ENCODE results near the gene P2RX6. TPM values are rescaled to one million over a fixed set of nuclear protein-coding genes. Genes with fewer than 3 reads are reported as not detected.

P2RX6 gene
- polyA plus RNA-seq, 1 donor (not counting 4 experiments of a cell fraction or from before 2014, with no cell fraction given), result 0.87 TPM

DNA sequence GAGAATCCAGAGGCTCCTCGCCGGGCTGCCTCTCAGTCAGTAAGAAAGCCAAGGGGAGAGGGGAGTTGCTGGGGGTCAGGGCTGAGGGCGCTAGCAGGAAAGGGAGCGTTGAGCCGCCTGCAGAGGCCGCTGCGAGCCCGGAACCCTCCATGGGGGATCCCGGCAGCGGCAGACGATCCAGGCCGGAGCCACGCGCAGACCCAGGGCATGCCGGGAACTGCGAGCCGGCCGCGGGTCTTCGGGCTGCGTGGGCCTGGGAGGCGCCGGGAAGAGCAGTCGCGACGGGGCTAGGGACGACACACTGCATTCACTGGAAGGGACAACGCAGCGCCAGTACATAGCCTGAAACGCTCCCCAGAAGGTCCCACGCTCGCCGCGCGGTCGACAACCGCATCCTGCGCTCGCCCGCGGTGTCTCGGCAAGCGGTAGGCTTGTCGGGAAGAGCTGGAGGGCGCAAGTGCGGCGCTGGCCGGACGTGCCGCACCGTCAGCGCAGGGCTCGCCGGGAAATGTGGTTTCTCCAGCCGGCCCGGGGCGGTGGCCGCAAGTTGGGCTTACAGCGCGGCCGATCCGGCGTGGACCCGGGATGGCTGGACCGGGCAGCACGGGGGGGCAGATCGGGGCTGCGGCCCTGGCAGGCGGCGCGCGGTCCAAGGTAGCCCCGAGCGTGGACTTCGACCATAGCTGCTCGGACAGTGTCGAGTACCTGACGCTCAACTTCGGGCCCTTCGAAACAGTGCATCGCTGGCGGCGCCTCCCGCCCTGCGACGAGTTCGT, 33.0 kb upstream of the P2RX6 start, which contains the start of gene LZTR1:
Gene LZTR1 (plus strand): TSS at position 511 of the 776 bp plus-strand sequence. CDS start 75 bp downstream, at position 586.
- H3K9ac ChIP-seq (ENCODE audit: control insufficient read depth, extremely low read depth, insufficient read depth, low read length), result peak within 1 kb of the TSS; percentile 91
- H3K79me2 ChIP-seq (ENCODE audit: control insufficient read depth, insufficient read depth, low read length), result peaks cover 23% of the 10 kb centered on the region
- no peaks in the 10 kb centered on the region for H3K9me1 ChIP-seq (ENCODE audit: control insufficient read depth, extremely low read depth, insufficient read depth, low read length)
- H3K36me3 ChIP-seq (ENCODE audit: control insufficient read depth in 2 of 2, extremely low read depth in 1 of 2, insufficient read depth in 2 of 2, low read length in 2 of 2), result peaks cover 14% of the 10 kb centered on the region in 2 experiments
- H3K27ac ChIP-seq (ENCODE audit: control insufficient read depth, insufficient read depth, low read length), result peak within 1 kb of the TSS; percentile 77
- no peak for FAIRE-seq
- H2AFZ ChIP-seq (ENCODE audit: control insufficient read depth, low read length), result peak within 1 kb of the TSS; percentile 97
- H3K4me2 ChIP-seq (ENCODE audit: control insufficient read depth, extremely low read depth, insufficient read depth, low read depth, low read length), result peak within 1 kb of the TSS; percentile 97
- H3K4me3 ChIP-seq (ENCODE audit: control insufficient read depth in 2 of 3, extremely low read depth in 1 of 3, insufficient read depth in 2 of 3, low read depth in 1 of 3, low read length in 3 of 3), result peak within 1 kb of the TSS; percentile 75 to 93 (median 90)
- no peak for DNase-seq (ENCODE audit: low read depth, low spot score)
- no peaks in the 10 kb centered on the region for H3K27me3 ChIP-seq (ENCODE audit: control insufficient read depth, extremely low read depth, insufficient read depth, low read length)
- peaks cover 4% of the 10 kb centered on the region for H4K20me1 ChIP-seq (ENCODE audit: control insufficient read depth, extremely low read depth, insufficient read depth, low read length)
- no peak for TF ChIP-seq EZH2 (IDR thresholded peaks at IDR 0.05; ENCODE audit: low read length)
- TF ChIP-seq, protein P1, sequence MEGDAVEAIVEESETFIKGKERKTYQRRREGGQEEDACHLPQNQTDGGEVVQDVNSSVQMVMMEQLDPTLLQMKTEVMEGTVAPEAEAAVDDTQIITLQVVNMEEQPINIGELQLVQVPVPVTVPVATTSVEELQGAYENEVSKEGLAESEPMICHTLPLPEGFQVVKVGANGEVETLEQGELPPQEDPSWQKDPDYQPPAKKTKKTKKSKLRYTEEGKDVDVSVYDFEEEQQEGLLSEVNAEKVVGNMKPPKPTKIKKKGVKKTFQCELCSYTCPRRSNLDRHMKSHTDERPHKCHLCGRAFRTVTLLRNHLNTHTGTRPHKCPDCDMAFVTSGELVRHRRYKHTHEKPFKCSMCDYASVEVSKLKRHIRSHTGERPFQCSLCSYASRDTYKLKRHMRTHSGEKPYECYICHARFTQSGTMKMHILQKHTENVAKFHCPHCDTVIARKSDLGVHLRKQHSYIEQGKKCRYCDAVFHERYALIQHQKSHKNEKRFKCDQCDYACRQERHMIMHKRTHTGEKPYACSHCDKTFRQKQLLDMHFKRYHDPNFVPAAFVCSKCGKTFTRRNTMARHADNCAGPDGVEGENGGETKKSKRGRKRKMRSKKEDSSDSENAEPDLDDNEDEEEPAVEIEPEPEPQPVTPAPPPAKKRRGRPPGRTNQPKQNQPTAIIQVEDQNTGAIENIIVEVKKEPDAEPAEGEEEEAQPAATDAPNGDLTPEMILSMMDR (optimal IDR thresholded peaks at IDR 0.05 in 1 of 3, IDR thresholded peaks at IDR 0.05 in 1 of 3, conservative IDR thresholded peaks at IDR 0.05 in 1 of 3; ENCODE audit: extremely low read depth in 1 of 3, insufficient read depth in 2 of 3, low read length in 3 of 3), result peak; percentile 55 to 60 (median 59)
- H3K4me1 ChIP-seq (ENCODE audit: control insufficient read depth, extremely low read depth, insufficient read depth, low read length), result peaks cover 29% of the 10 kb centered on the region
- peaks cover 7% of the 10 kb centered on the region for H3K9me3 ChIP-seq (ENCODE audit: control insufficient read depth, low read depth, low read length)
- dilution Hi-C loops (cut with MboI; ENCODE audit: extremely low pct_ligation_motif_present, low sequenced_read_pairs), result no loop called here

DNA sequence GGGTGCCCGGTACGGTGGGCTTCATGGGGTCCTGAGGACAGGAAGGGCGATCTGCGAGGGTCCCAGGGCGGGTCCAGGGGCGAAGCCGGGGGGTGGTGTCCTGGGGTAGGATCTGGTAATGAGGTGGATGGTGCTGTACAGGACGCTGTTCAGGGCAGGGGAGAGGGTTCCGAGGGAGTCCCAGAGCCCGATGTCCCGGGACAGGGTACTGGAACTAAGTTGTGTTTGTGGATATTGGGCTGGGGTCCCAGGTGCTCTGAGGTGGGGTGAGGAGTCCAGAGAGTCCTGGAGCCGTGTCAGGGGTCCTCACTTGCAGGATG, 32.4 kb upstream of the P2RX6 start:
- H3K36me3 ChIP-seq (ENCODE audit: control insufficient read depth in 2 of 2, extremely low read depth in 1 of 2, insufficient read depth in 2 of 2, low read length in 2 of 2), result peaks cover 17% of the 10 kb centered on the region in 2 experiments
- H4K20me1 ChIP-seq (ENCODE audit: control insufficient read depth, extremely low read depth, insufficient read depth, low read length), result peaks cover 4% of the 10 kb centered on the region
- peak overlapping the region; percentile 97 for H2AFZ ChIP-seq (ENCODE audit: control insufficient read depth, low read length)
- peaks cover 7% of the 10 kb centered on the region for H3K9me3 ChIP-seq (ENCODE audit: control insufficient read depth, low read depth, low read length)
- H3K9ac ChIP-seq (ENCODE audit: control insufficient read depth, extremely low read depth, insufficient read depth, low read length), result peak overlapping the region; percentile 91
- H3K79me2 ChIP-seq (ENCODE audit: control insufficient read depth, insufficient read depth, low read length), result peaks cover 23% of the 10 kb centered on the region
- TF ChIP-seq, protein P1 (optimal IDR thresholded peaks at IDR 0.05 in 1 of 3, IDR thresholded peaks at IDR 0.05 in 1 of 3, conservative IDR thresholded peaks at IDR 0.05 in 1 of 3; ENCODE audit: extremely low read depth in 1 of 3, insufficient read depth in 2 of 3, low read length in 3 of 3), result no peak
- no peak for TF ChIP-seq EZH2 (IDR thresholded peaks at IDR 0.05; ENCODE audit: low read length)
- dilution Hi-C loops (cut with MboI; ENCODE audit: extremely low pct_ligation_motif_present, low sequenced_read_pairs), result no loop called here
- peak overlapping the region; percentile 75 to 93 (median 90) for H3K4me3 ChIP-seq (ENCODE audit: control insufficient read depth in 2 of 3, extremely low read depth in 1 of 3, insufficient read depth in 2 of 3, low read depth in 1 of 3, low read length in 3 of 3)
- peak overlapping the region; percentile 77 for H3K27ac ChIP-seq (ENCODE audit: control insufficient read depth, insufficient read depth, low read length)
- FAIRE-seq, result no peak
- no peaks in the 10 kb centered on the region for H3K27me3 ChIP-seq (ENCODE audit: control insufficient read depth, extremely low read depth, insufficient read depth, low read length)
- no peak for DNase-seq (ENCODE audit: low read depth, low spot score)
- H3K4me1 ChIP-seq (ENCODE audit: control insufficient read depth, extremely low read depth, insufficient read depth, low read length), result peaks cover 29% of the 10 kb centered on the region
- H3K4me2 ChIP-seq (ENCODE audit: control insufficient read depth, extremely low read depth, insufficient read depth, low read depth, low read length), result peak overlapping the region; percentile 97
- no peaks in the 10 kb centered on the region for H3K9me1 ChIP-seq (ENCODE audit: control insufficient read depth, extremely low read depth, insufficient read depth, low read length)
